Middle frontal gyrus (tissue), 1 donor: Measurements from ENCODE around the gene CLASP1.
A peak's percentile ranks its signal among the peaks of the same experiment; 100 is the strongest.

Source experiments
- DNase-seq: peaks from one replicate; pipeline ENCODE4 v3.0.0-alpha.2; 2015; ENCODE audit warnings: low spot score; ENCODE audit errors: extremely low spot score

CLASP1 gene

DNA sequence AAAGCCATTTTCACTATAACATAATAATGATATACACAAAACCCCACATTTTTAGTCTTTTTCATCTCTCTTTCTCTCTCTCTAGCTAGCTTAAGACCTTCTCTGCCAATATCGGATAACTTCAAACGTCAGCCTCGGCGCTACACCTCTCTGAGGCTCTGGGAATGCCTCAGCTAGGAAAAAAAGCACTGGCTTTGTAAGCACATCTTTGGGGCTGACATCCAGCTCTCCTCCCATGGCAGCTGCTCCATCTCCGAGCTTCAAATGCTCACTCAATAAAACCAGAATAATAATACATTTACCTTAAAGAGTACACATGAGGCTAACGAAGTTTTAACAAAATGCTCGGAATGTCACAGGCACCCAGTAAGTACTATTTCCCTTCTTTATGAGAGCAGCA lies 107.8 kb downstream of the CLASP1 start:
- no peak for DNase-seq

DNA sequence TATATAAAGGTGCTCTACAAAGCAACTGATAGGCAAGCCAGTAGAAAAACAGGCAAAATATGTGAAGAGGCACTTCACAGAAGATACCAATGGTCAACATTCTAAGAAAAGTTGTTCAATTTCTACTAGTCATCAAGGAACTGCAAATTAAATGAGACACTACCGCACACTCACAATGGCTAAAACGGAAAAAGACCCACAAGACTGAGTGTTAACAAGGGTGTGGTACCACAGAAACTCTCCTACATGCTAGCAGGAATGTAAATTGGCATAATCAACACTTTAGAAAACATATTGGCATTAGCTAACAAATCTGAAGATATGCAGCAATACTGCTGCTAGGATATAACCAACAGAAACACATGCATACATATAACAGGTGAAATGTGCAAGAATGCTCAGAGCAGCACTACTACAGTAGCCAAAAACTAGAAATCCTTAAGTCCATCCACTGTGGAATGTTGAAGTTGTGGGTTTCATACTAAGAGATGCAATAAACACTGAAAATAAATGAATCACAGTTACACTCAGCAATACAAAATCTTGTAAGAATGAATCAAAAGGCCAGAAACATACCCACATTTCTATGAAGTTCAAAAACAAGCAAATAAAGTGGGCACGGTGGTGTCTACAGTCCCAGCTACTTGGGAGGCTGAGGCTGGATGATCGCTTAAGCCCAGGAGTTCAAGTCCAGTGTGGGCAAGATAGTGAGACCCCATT lies 109.4 kb downstream of the CLASP1 start:
- DNase-seq: no peak

DNA sequence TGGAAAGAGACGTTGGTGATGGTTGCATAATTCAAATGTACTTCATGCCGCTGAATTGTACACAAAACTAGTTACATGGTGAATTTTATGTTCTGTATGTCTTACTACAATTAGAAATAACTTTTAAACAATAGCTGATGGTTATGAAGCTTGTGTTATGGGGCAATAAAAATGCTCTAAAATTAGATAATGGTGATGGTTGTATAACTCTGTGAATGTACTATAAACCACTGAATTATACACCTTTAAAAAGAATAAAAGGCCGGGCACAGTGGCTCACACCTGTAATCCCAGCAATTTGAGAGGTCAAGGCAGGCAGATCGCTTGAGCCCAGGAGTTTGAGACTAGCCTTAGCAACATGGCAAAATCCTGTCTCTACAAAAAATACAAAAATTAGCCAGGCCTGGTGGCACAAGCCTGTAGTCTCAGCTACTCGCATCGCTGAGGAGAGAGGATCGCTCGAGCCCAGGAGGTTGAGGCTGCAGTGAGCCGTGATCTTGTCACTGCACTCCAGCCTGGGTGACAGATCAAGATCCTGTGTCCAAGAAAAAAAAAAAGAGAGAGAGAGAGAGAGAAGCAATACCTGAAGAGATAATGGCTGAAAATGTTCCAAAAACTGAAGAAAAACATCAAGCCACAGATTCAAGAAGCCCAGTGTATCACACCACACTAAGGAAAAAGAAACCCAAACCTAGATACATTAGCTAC lies 112.3 kb downstream of the CLASP1 start:
- DNase-seq: no peak

DNA sequence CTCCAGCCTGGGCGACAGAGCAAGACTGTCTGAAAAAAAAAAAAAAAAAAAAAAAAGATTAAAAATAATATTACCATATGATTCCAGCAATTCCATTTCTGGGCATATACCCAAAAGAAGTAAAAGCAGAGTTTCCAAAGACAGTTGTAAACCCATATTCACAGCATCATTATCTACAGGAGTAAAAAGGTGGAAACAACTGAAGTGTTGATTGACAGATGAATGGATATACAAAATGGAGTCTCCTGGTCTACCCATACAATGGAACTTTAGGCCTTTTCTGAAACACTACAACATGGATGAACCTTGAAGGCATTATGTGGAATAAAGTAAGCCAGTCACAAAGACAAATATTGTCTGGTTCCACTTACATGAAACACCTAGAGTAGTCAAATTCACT lies 112.9 kb downstream of the CLASP1 start:
- DNase-seq: no peak

DNA sequence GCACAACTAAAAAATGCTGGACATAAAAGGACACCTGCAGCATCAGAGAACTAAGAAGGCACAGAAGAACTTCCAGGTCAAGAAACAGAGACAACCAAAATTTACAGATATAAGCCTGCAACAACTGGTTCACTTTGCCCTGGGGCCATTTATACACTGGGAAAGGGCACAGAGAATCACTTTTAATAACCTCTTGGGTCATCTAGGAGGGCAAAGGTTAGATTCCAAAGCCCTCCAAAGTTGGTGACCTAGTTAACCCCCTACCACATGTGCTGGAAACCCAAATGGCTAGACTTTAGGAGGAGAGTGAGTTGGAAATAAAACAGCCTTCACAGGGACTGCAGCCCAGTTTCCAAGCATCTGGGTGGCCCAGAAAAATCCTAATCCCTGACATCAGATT lies 115.3 kb downstream of the CLASP1 start:
- DNase-seq: no peak

DNA sequence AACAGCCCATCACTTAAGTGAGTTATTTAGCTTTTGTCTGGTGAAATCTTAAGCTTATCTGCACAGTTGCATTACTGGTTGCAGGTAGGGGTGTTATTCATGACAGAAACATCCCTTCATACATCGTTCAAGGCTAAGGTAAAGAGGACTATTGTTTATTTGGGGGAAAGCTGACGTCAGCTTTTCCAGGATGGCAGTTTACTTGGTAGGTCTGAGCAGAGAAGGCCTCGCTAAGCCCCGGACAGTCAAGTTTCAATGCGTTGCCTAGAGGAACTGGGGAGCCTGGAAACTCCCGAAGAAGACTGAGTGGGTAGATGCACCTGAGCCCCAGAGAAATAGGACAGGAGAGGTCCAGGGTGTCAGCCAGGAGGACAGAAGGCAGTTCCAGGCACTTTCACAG lies 116.4 kb downstream of the CLASP1 start:
- DNase-seq: no peak

DNA sequence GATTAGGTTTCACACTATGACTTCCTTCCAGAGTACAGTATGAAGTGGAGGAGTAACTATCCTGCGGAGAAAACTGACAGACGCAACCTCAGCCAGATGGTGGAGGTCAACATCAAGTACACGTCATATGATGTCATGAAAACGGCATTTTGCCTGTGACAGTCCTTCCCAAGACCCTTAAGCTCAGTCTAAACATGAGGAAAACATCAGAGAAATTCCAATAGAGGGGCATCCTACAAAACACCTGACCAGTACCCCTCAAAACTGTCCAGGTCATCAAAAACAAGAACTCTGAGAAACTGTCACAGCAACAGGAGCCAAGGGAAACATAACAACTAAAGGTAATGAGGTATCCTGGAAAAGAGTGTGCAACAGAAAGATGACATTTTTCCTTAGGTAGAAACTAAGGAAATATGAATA lies 116.9 kb downstream of the CLASP1 start:
- no peak for DNase-seq

DNA sequence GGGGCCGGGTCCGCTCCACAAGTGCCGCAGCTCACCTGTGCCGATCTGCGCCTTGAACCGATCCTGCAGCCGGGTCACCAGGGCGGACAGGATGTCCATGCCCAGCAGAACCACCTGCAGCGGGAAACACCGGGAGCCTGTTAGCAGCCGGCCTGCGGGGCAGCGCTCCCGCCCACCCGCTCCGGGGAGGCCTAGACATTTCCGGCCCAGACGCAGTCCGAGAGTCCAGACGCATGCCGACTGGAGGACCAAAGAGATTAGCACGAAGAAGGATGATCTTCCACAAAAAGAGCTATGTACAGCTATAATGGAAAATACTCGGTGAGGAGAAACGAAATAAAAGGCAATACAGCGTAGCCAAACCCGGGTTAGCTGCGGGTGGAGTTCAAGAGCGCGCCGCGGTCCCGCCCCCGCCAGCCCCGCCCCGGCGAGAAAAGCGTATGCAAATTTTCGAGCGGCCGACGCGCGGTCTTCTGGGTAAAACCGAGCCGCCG lies 119.0 kb downstream of the CLASP1 start:
- peak; percentile 47 for DNase-seq

DNA sequence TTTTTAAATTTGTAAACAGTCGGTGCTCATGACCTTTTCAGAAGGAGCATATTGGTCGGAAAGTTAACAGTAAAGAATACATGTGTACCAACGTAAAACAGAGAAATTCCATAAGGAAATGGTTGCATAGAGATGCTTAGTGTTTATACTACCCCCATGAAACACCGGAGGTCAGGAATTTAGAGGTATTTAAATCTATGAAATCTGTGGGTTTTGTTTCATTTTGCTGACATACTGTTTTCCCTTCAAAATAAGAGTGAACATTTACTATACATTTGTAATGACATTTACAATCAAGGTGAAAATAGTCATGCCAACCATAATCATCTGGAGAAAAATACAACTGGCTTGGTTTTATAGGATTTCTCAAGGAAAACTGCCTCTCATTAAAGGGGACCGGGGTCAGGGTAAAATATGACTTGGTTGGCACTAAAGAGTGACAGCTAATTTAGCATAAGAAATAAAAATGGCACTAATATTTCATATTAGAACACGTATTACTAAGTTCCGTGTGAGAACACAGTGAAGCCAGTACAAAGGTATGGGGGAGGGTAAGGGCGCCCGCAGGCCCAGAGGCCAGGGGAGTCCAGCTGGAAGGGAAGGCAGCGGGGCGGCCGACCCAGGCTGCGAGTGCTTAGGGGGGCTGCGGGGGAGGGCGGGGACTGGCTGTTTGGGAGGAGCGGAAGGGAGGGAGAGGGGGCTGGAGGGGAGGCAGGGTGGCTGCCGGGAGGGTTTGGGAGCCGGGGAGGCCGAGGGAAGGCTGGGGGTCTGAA lies 119.6 kb downstream of the CLASP1 start:
- no peak for DNase-seq

DNA sequence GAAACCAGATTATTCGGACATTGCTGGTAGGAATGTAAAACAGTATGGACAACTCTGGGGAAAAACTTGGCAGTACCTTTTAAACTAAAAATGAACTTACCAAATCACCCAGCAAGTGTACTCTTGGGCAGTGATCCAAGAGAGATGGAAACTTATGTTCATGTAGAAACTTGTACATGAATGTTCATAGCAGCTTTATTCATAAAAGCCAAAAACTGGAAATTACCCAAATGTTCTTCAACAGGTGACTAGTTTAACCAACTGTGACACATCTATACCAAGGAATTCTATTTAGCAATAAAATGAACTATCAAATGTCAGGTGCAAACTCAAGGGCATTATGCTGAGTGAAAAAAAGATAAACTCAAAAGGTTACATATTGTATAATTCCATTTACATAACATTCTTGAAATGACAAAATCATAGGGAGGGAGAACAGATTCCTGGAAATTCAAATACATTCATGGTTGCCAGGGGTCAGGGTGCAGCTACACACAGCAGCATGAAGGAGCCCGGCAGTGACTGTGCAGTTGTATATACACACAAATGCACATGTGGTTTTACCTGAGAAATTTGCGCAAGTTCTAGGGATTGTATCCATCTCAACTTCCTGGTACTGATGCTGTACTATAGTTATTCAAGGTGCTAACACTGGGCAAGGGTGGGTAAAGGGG lies 122.1 kb downstream of the CLASP1 start:
- DNase-seq: no peak

DNA sequence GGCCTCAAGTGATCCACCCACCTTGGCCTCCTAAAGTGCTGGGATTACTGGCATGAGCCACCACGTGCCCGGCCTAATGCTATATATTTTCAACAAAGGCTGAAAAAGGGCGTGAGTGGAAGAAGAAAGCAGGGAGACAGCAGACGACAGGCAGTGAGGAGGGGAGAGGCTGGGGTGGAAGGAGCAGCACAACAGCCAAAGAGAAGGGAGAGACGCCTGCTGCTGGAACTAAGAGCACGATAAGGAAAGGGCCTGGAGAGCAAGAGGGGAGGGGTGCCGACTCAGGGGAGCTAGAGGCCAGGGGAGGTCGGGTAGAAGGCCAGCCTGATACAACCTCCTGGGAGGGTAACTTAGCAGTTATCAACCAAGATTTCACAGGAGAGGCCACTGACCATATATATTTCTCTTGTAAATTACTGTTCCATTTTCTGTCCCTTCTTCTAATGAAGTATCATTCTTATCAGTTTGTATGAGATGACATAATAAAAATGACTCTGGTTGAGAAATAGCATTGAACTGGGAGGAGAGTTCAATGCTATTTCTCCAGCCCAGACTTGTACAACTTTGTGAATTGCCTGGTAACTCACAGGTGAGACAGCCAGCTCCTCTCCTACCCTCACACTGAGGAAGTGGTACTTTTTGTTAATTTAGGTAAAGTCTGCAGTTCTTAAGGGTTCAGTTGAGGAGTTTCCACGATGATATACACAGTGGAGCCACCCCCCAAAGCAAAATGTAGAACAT lies 124.4 kb downstream of the CLASP1 start:
- DNase-seq: no peak

DNA sequence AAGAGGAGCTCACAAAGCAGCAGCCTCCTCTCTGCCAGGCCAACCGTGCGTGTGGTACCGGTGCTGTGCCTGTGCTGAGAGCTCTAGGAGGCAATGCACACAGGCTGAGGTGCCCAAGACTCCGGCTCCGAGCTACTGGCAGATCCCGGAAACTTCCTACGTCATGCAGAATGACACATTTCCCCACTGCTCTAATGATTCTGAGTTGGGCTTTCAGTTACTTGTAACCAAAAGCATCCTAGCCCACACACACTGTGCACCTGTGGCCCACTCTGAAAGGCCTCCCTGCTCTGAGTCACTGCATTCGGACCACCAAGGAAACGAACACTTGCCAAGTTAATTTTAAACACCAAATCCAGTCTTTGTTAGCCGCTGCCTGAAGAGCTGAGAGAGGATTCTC lies 127.9 kb downstream of the CLASP1 start:
- no peak for DNase-seq

DNA sequence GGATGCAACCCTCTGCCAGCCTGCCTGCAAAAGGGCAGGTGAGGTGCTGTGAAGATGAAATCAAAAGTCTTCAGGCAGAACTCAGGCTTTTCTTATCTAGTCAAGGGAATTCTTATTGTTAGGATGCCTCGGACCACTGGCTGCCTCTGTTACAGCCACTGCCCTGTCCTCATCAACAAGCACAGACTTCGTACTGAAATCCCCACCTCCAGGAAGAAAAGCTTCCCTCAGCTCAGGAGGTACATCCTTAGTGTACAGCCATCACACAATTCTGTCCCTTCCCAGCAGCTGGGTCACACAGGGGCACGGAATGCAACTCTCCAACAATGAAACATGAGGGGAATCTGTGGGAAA lies 128.6 kb downstream of the CLASP1 start:
- DNase-seq: no peak

DNA sequence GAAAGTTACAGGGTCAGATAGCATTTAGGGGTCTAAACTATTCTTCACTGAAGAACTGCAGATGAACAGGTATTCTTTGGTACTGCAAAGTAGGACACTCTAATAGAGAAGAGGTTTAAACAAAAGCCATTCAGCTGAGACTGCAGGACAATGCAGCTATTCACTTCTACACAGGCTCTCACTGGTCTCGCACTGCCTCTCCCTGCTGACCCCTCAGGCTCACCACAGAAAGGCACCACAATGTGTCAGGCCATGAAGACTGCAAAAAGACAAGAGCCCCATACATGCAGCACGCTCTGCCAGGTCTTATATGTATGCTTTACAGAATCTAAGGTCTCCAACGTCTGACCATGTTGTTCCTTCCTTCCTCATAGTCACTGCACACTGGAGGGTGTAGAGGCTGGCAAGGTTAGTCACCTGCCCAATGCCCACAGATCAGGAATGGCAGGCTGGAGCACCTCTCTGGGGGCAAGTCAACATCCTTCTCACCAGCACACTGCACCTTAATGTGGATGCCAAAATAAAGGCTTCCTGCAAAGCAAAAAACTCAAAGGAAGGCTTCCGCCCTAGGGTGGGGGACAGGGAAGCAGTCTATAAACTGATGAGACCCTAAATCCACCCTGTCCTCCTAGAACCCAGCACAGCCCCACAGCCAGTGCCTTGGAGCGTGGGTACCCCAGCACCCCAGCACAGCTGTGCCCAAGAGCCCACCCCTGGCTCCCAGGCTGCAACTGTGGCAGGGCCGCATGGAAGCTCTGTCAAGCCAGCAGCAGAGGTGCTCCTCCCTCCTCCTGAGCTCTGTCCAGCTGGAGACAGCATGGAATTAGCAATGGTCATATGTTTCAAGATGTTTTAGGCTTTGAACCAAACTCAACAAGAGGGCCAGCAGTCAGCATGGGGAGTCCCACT lies 129.3 kb downstream of the CLASP1 start:
- peak; percentile 51 for DNase-seq

DNA sequence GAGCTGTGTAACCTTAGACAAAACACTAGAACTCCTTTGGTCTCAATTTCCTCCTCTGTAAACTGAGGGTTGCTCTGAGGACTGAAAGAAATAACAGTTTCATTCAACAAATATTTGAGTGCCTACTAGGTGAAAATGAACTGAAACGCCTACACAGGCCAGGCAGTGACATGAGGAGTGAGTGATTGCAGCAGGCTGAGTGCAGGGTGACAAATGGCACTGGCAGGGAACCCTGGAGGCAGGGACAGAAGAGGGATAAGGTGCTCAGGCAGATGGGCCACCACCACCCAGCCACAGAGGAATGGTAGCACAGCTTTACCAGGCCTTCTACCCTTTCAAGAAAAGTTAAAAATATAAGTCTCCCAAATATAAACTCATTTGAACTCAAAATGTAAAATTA lies 130.1 kb downstream of the CLASP1 start:
- no peak for DNase-seq

DNA sequence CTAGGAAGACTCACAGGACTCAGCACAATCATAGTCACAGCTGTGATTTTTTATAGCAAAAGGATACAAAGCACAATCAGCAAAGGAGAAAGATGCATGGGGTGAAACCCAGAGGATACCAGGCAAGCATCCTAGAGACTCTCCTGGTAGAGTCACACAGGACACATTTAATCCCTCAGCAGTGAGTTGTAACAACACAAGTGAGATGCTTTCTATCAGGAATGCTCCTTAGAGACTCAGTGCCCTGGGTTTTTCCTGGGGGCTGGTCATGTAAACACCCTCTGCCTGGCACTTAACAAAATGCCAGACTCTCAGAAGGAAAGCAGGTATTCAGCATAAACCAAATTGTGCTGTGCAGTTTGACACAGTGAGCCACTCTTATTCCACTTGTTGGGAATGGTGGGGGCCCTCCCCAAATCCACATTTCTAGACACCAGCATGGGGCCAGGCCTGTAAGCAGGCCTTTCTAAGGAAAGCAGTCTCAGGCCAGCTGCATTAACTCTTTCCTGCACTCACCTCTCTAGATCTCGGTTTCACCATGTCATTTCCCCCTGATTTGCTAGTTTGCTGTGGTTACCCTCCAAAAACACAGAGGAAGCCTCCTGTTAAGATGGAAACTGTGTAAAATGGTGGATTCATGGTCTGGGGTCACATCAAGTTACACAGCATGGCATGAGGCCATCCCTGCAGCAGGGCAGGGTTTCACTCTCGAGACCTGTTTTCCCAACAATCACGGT lies 135.5 kb downstream of the CLASP1 start:
- DNase-seq: no peak

DNA sequence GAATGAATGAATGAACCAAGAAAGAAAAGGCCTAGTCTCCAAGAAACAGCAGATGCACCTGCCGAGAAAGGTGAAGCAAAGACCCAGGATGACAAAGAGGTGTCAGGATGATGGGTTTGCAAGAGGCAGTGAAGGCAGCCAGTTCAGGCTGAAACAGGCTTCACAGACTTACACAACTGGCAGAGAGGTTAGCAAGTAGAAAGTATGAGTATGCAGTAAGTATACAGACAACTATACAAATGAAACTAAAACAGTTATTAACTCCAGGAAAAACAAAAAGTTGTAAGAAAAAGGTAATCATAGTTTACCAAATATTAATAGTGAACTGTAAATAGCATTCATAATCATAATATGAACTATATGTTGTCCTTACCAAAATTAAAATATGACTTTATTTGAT lies 138.4 kb downstream of the CLASP1 start:
- no peak for DNase-seq

DNA sequence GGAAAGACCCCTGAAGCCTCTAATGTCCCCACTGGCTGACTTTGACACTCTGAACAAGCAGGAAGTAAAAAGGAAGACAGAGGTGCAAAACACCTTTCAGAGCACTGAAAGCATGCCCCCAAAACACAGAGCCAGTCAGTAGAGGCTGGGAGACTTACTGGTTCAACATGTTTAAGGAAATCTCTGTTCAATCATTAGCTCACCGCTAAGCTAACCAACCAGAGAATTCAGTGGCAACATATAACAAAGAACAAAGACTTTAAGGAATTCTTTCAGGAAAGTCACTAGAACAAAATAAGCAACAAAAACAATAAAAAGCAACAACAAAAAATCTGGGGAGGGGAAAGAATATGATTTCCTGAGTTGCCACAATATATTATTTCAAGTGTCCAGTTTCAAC lies 142.6 kb downstream of the CLASP1 start:
- DNase-seq: no peak

DNA sequence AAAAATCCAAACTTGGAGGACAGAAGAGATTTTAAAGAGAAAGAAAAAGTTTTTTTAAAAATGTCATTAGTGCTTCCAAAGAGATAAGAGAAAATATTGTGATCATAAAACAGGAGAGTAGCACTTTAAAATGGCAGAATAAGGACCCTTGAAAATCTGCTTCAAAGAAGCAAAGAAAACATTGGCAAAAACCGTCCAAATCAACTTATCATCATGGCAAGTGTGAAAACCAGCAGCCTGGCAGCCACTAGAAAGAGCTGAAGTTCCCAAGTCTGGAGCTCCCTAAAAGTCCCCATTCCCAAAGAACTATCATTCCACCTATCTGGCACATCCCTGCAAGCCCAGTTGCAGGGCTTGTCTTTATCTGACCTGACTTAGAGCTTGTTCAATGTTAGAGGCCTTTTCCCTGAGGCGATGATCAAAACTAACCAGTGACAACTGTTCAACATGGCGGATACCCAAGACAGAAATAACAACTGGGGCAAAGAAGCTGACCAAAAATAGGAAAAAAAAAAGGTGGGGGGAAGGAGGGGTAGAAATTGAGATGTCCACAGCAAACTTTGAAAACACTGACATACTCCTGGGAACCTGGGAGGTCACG lies 143.2 kb downstream of the CLASP1 start:
- no peak for DNase-seq
